Pancreas (tissue), 10 donors: ENCODE results near the gene POLRMT. TPM values are rescaled to one million over a fixed set of nuclear protein-coding genes. Genes with fewer than 3 reads are reported as not detected.
"Not testable (repeated sequence)": the region's sequence is repeated elsewhere in the genome, so short reads cannot be mapped to it uniquely, and the experiment has no call there.

Experiments
- ATAC-seq, 4 donors: fragments of 200-7000 bp; cut with Tn5 transposase; one replicate each; pipeline versions ENCODE4 v1.8.0 to v1.9.1; 2020; ENCODE audit warnings: mild to moderate bottlenecking in 4 of 4, moderate library complexity in 4 of 4
- DNase-seq, 6 donors: peaks; one replicate each; pipeline ENCODE4 v3.0.0-alpha.2; 2020
- FAIRE-seq: peaks from 2 replicates; lab custom pipeline; 2012; peaks lifted over from hg19 to GRCh38; lab: Jason Lieb, UNC
- H3K27ac ChIP-seq, 4 donors: fragments of 200-600 bp; sonication (generic); 1 replicate in 3 of 4; 2 replicates in 1 of 4; pipeline versions ENCODE4 v1.5.0 to v1.8.0; 2020
- H3K27me3 ChIP-seq, 4 donors: fragments of 200-600 bp; one replicate each; pipeline ENCODE4 v1.8.0; 2021
- H3K36me3 ChIP-seq, 3 donors: fragments of 200-600 bp; sonication (generic) in 1 of 3; one replicate each; pipeline versions ENCODE4 v1.5.0 to v1.8.0; 2020 to 2021
- H3K4me1 ChIP-seq, 3 donors: fragments of 200-600 bp; one replicate each; pipeline ENCODE4 v1.8.0; 2021
- H3K4me3 ChIP-seq, 4 donors: fragments of 200-600 bp; sonication (generic) in 2 of 4; one replicate each; pipeline versions ENCODE4 v1.5.0 to v1.8.0; 2020 to 2021
- H3K9me3 ChIP-seq, 4 donors: fragments of 200-600 bp; one replicate each; pipeline ENCODE4 v1.8.0; 2021
- CTCF ChIP-seq, 4 donors: fragments of 200-600 bp; sonication (generic) in 3 of 4; IDR thresholded peaks; one replicate each; pipeline versions ENCODE4 v1.5.0 to v1.8.0; 2021; ENCODE audit warnings: antibody characterized with exemption in 4 of 4
- WGBS, 2 donors: extraction: QIAGEN DNeasy Blood & Tissue Kit; methylation state at CpG; one replicate each; pipeline ENCODE4 v1.1.7; 2013; 5-methylcytosine and 5-hydroxymethylcytosine counted together
- intact Hi-C, 3 donors: fragments of 100-400 bp; cut with DNase I; formaldehyde crosslinking; loops; one replicate each; pipeline versions ENCODE4 v1.11.1 to v1.14.2; 2022
- polyA plus RNA-seq, 2 donors: library from polyadenylated mRNA; stranded (reverse); fragments of 200-250 nt; gene quantifications; one replicate each; pipeline ENCODE4 v1.2.3, GENCODE V29; 2013
- total RNA-seq, 6 donors: library from RNA; stranded (reverse); fragmentation: NEBNext Ultra II Directional in 4 of 6; extraction: Animal tissue kit (Norgen Biotek cat#: 25700) in 4 of 6; gene quantifications; one replicate each; pipeline versions ENCODE4 v1.2.1 to v1.2.4, GENCODE V29; 2021 to 2023
- donor health status: healthy with polysubstance abuse.
- donor health status: DM: no; HTN: no; CAD: no; lungs with moderate emphysema.
- donor health status: DM: no; HTN: no; CAD: no.
- donor health status: control.
- donor health status: control.
- donor health status: Bipolar disorder and iron deficiency.
- donor health status: DM: yes; HTN: yes; CAD: no.
- donor health status: DM: no; HTN: no; CAD: no.
- donor health status: DM: no; HTN: no; CAD: no.
- donor health status: DM: yes; HTN: yes; CAD: no.

The POLRMT gene
- total and polyA plus RNA-seq, 8 donors, result 19.3 to 101 (median 28.1) TPM

- Histone ChIP-seq H3K27me3 (peaks cover 0 to 13% (median 4%) of the 10 kb centered on the region in 4 donors), H3K36me3 (no peaks in the 10 kb centered on the region), H3K4me1 (peaks cover 0 to 9% (median 3%) of the 10 kb centered on the region in 3 donors), H3K9me3 (no peaks in the 10 kb centered on the region), H3K4me3 (peak within 1 kb of the TSS in 1 of 4 donors; percentile 12), H3K27ac (no peak within 1 kb of the TSS)
- TF ChIP-seq CTCF (IDR thresholded peaks at IDR 0.05), result no peak
- 0 to 1% methylated on average over 5 to 91 of the region's 132 CpGs for WGBS, 2 donors
- DNase-seq (no peak), FAIRE-seq (no peak), ATAC-seq (no peak)
- intact Hi-C loops, result no loop called here
These were observed 43.5 kb downstream of the POLRMT start, which contains the start of gene HCN2 for GRCh38 chr19:589693-590395. Gene HCN2, plus strand, starts transcription at chr19:589881. Its CDS starts 65 bp downstream, at chr19:589946.

GRCh38 chr19:588741-589692 lies 44.3 kb downstream of the POLRMT start:
- intact Hi-C loops, result no loop called here
- peaks cover 0 to 13% (median 4%) of the 10 kb centered on the region in 4 donors for H3K27me3 ChIP-seq
- H3K4me3 ChIP-seq, result no peak overlapping the region

GRCh38 chr19:588093-588740 lies 45.1 kb downstream of the POLRMT start:
- intact Hi-C loops, result no loop called here
- DNase-seq, result peak; percentile 30 to 85 (median 68)
- peak in 1 of 4 donors; percentile 15 for TF ChIP-seq CTCF (IDR thresholded peaks at IDR 0.05)
- H3K4me3 ChIP-seq, result no peak overlapping the region
- H3K4me1 ChIP-seq, result peaks cover 0 to 9% (median 3%) of the 10 kb centered on the region in 3 donors
- ATAC-seq, result peak; percentile 38 to 77 (median 68)
- H3K27me3 ChIP-seq, result peaks cover 0 to 13% (median 4%) of the 10 kb centered on the region in 4 donors
- H3K27ac ChIP-seq, result no peak overlapping the region
- 3 to 4% methylated on average over 37 to 41 of the region's 41 CpGs for WGBS, 2 donors
- peaks cover 0 to 1% (median 0%) of the 10 kb centered on the region in 3 donors for H3K36me3 ChIP-seq
- no peaks in the 10 kb centered on the region for H3K9me3 ChIP-seq
- no peak for FAIRE-seq

More at GRCh38 chr19:588741-589692, 44.3 kb downstream of the POLRMT start:
- Histone ChIP-seq H3K27ac (no peak overlapping the region), H3K4me1 (peaks cover 0 to 9% (median 3%) of the 10 kb centered on the region in 3 donors), H3K36me3 (no peaks in the 10 kb centered on the region), H3K9me3 (no peaks in the 10 kb centered on the region)
- DNase-seq, result peak in 1 of 6 donors; percentile 77
- peak in 2 of 4 donors; percentile 4 to 5 for ATAC-seq
- TF ChIP-seq CTCF (IDR thresholded peaks at IDR 0.05), result no peak
- FAIRE-seq, result no peak
- 11 to 13% methylated on average over 50 to 54 of the region's 54 CpGs for WGBS, 2 donors

- intact Hi-C loops, result no loop called here
- no peak overlapping the region for H3K4me3 ChIP-seq
- WGBS, 2 donors, result 60 to 64% methylated on average over 10 of the region's 10 CpGs
- TF ChIP-seq CTCF (IDR thresholded peaks at IDR 0.05), result no peak
- DNase-seq (peak in 1 of 6 donors; percentile 56), ATAC-seq (no peak), FAIRE-seq (no peak)
- no peak overlapping the region for H3K27ac ChIP-seq
- H3K9me3 ChIP-seq, result no peaks in the 10 kb centered on the region
- H3K4me1 ChIP-seq, result peaks cover 0 to 9% (median 3%) of the 10 kb centered on the region in 3 donors
- H3K27me3 ChIP-seq, result peaks cover 0 to 2% (median 0%) of the 10 kb centered on the region in 4 donors
- peaks cover 0 to 20% (median 16%) of the 10 kb centered on the region in 3 donors for H3K36me3 ChIP-seq
These were observed 47.7 kb downstream of the POLRMT start for GRCh38 chr19:585551-586110.

- intact Hi-C loops, H3K27ac ChIP-seq, DNase-seq: not testable (repeated sequence)
These were observed 48.2 kb downstream of the POLRMT start for GRCh38 chr19:585146-585545.

More at GRCh38 chr19:585146-585545, 48.2 kb downstream of the POLRMT start:
- not testable (repeated sequence) for H3K4me3 ChIP-seq, FAIRE-seq, H3K9me3 ChIP-seq, H3K27me3 ChIP-seq, H3K4me1 ChIP-seq, ATAC-seq
- peaks cover 0 to 20% (median 16%) of the 10 kb centered on the region in 3 donors for H3K36me3 ChIP-seq
- 71 to 74% methylated on average over 19 to 34 of the region's 34 CpGs for WGBS, 2 donors
